GM21576 (cell line): ENCODE results near the gene PLEKHM2.

Experiments used
- ATAC-seq: cut with Tn5 transposase; IDR thresholded peaks from one replicate; pipeline ENCODE4 v1.9.1; 2021; ENCODE audit warnings: mild to moderate bottlenecking, moderate library complexity; ENCODE audit not compliant: unreplicated experiment

The PLEKHM2 gene

GRCh38 chr1:15737324-15738319 is 53.5 kb downstream of the PLEKHM2 start:
- no peak for ATAC-seq

- ATAC-seq = no peak
Measured at GRCh38 chr1:15738416-15739113, 54.4 kb downstream of the PLEKHM2 start.

- ATAC-seq = no peak
Measured at GRCh38 chr1:15739259-15739658, 55.1 kb downstream of the PLEKHM2 start.

DNA sequence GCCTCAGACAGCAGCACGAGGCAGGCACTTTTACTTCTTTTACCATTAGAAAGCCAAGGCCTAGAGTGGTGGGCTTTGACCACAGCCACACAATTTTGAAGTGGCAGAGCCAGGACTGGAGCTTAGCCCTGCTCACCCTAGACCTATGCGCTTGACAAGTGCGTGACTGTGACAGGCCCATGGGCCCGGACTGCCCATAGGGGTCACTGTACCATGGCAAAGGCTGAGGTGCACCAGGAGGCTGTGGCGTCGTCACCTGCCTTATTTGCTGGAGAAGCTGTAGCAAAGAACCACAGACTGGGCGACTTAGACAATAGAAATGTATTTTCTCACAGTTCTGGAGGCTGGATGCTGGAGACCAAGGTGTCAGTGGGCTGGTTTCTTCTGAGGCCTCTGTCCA is 55.6 kb downstream of the PLEKHM2 start:
- ATAC-seq = no peak

DNA sequence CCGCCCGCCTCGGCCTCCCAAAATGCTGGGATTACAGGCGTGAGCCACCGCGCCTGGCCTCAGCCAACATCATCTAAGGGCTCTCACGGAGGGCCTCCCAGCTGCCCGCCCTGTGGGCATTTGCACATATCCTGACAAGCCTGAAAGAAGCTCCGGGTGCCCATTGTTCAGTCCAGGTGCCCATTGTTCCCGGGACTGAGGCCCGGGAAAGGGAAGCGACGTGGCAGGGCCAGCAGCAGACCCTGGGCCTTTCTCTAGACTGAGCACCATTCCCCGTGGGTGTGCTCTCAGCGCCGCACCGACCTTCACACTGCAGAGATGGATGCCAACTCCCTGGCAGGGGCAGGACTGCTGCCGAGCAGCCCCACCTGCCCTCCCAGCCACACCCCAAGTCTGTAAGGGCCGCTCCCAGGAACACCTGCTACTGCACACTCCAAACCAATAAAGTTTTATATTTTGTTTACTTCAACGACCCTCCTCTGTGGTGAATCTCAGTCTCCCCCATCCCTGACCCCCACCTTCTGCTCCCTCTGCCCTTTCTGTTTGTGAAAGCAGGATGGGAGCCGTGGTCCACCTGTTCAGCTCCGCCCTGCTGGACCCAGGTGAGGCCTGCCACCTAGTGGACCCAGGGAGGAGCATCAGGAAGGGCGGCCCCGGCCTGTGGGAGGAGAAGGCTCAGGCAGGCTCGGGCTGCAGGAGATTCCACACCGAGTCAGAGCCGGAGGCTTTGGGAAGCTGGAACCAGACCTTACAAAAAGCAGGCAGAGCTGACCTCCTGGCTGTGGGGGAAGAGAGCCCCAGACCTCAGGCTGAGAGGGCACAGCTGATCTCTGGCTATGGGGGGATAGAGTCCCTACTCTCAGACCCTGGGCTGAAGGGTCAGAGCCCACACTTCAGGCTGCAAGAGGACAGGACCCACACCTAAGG is 57.1 kb downstream of the PLEKHM2 start:
- ATAC-seq = no peak

DNA sequence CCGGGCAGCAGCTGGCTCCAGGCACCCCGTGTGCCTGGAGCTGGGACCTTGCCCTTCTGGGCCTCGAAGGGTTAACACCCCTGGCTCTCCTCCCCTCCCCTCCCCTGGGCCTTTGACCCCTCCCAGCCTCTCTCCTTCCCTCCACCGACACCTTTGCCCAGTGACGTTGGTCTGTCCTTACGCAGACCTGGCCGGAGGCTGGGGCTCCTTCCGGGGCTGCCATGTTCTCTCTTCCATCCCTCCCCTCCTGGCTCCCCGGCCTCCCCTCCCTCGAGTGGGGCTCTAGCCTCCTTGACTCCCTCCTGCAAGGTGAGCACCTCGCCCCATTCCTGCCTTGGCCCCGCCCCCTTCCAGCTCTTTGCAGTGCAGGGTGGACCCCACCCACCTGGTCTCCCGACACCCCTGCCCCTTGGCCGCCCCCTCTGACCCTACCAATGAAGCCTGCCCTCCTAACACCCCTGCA is 58.2 kb downstream of the PLEKHM2 start, which contains the start of gene TMEM82:
TMEM82 (plus strand) TSS at position 161 of the 463 bp plus-strand sequence; CDS start at position 222, 61 bp downstream.
- no peak for ATAC-seq

DNA sequence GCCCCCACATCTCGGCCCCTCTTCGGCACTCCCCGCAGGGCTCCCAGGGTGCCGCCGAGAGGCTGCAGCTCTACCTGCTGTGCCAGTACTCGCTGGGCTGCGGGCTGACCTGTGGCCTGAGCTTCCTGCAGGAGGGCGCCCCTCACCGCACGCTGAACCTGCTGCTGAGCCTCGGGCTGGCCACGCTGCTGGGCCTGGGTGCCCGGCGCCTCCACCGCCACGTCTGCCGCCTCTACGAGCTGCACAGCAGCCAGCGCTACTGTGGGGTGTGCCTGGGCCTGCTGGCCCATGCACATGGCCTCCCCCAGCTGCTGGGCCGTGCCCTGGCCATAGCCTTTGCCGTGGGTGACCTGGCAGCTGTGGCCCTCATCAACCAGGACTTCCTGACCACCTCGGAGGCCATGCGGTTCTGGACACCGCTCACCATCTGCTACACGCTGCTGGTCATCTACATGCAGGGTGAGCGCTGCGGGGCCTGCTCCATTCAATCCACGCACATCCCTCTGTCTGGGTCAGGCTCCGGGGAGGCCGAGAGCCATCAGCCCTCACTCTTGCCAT is 60.1 kb downstream of the PLEKHM2 start:
- no peak for ATAC-seq

DNA sequence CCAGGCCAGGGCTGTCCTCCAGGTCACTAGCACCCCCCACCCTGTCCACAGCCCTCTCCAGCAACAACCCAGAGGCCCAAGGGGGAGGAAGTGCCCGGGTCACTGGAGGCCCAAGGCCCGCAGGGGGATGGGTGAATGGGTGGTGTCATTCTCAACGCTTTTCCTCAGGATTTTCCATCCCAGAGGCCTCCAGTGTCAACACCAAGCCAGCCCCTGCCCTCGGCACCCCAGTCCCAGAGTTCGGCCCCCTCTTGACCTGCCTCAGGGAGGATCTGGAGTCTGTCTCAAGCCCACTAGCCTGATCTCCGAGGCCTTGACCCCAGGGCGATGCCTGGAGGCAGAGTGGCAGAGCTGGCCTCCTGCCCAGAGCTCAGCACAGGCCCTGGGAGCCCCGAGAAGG is 63.3 kb downstream of the PLEKHM2 start:
- no peak for ATAC-seq

GRCh38 chr1:15748264-15748663 is 64.1 kb downstream of the PLEKHM2 start:
- no peak for ATAC-seq

DNA sequence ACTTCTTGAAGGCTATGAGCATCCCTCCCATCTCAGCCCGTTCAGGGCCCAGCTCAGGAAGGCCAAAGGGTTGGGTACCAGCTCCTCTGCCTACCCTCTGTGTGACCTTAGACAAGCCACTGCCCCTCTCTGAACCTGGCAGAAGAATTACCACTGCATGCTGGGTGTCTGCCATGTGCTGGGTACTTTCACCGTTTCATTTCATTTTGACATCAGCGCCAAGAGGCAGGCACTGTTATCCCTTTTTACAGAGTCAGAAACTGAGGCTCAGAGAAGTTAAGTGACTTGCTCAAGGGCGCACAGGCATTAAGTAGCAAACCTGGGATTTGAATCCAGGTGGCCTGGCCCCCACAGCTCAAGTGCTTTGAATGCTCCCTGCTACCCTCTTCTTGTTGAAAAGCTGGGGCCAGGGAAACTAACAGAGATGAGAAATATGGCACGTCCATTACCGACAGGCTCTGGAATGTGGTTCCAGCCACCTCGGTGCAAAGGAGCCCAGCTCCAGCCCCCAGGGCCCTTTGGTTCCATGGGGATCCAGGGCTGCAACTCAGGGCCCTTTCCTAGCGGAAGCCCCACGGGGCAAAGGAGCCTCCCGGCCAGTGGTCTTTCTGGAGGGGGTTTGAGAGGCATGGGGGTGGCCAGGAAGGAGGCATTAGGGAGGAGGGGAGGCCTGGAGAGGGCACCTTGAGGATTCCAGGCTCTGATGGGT is 64.7 kb downstream of the PLEKHM2 start:
- no peak for ATAC-seq

DNA sequence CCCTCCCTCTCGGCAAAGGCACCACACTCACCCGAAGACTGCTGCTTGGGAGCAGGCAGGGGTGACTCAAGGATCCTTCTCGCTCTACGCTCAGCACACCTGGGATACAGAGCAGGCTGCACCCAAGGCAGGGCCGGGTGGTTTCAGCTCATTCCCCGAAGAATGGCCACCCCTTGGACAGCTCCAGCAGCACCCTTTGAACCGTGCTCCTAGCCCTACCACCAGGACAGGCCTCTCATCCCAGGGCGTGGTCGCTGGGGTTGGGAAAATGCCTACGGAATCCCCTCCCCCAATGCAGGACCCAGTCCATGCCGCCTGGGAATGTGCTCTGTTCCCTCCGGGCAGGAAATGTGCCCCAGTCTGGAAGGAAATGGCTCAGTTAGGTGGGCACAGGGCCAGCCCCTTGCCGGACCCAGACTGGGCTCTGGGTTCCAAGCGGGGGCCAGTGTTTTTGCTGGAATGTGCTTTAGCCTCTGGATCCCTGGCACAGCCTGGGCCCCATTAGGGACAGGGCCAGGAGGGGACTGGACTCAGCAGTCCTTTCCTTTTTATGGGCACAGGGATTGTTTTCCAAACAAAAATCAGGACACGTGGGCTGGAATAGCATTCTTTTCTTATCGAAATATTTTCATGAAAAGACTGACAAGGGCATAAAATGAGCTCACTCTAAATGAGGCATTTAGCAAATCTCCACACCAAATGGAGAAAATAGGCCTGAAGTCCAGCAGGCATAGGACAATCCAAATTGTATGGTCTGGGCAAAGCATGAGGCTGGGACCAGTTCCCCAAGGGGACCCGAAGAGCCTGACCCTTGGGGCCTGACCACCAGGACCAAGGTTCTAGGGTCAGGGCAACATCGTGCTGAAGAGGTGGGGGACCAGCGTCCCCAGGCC is 65.5 kb downstream of the PLEKHM2 start:
- no peak for ATAC-seq

DNA sequence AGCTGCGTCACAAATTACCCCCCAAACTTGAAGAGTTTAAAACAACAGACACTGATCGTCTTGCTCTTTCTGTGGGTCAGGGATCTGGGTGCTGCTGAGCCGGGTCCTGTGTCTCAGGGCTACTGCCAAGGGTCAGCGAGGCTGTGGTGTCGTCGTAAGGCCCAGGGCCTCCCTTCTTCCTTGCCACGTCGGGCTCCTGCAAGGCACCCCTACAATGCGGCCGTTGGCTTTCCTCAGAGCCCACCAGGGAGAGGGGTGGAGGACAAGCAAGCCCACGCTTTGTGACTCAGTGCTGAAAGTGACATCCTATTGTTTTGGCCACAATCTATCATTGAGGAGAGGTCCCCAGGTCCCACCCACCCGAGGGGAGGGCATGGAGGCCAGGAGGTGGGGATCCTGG is 66.8 kb downstream of the PLEKHM2 start:
- no peak for ATAC-seq

DNA sequence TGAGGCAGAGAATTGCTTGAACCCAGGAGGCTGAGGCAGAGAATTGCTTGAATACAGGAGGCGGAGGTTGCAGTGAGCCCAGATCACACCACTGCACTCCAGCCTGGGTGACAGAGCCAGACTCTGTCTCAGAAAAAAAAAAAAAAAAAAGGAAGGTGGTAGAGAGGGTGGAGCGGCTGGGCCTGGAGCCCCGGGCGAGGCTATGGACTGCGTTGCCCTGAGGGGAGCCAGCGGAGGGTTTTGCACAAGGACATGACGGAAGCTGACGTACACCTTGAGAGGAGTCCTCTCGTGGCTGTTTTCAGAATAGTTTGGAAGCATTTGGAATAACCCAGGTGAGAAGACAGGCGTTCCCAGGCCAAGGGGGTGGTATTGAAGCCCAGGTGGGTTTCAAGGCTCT is 67.6 kb downstream of the PLEKHM2 start:
- no peak for ATAC-seq

DNA sequence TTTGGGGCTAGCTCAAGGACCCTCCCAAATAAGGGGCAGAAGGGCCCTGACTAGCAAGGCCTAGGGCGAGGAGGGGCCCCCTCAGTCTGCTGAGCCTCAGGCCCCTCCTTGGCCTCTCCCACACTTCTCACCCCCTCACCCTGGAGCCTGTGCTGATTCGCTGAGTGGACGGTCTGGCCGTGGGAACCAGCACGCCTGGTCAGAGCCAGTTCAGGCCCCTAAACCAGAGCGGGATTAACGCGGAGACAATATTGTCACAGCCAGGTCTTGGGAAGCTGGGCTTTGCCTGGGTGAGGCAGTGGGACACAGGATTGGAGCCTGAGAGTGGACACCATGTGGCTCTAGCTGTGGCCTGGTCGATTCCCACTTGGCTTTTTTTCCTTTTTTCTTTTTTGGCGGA is 69.7 kb downstream of the PLEKHM2 start:
- ATAC-seq = no peak

DNA sequence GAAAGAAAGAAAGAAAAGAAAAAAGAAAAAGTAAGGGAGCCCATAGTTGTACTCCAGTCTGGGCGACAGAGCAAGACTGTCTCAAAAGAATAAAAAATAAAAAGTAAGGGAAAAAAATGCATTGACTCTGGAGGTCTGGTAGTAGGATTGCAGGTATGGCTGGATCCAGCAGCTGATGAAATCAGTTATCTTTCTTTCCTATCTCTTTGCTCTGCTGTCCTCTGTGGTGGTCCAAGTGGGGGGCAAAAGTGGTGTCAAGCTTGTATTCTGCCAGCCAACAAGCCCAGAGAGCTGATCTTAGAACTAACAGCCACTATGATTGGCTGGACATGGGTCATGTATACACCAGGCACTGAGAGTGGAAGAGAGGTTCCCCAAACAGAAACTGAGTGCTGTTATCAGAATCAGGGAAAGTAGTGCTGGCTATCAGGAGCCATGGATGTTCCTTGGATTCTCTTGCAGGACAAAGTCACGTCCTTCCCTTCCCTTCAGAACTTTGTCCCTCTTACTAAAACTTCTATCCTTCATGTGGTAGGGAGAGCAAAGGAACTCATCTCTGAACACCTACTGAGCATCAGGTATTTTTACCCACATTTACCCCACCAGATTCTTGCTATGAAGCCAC is 71.0 kb downstream of the PLEKHM2 start:
- ATAC-seq = no peak

DNA sequence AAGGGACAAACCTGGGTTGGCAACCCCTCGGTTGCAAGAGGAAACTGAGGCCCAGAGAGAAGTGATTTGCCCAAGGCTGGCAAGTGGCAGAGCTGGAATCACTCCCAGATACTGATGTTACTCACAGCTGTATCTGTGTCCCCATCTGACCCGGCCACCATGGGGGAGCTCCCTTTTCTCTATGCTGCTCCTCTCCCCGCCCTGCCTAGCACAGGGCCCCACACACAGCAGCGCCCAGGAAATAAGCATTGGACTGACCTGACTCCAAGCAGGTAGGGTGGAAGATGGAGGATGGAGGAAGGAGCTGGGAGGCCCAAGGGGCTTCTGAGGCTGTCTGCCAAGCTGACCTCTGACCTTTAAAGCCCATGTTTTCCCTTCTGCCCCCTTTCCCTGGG is 71.5 kb downstream of the PLEKHM2 start:
- ATAC-seq = no peak

GRCh38 chr1:15756143-15757015 is 72.3 kb downstream of the PLEKHM2 start:
- no peak for ATAC-seq
